ENCODE data around the gene COL4A4. TPM values are rescaled to one million over a fixed set of nuclear protein-coding genes. Genes with fewer than 3 reads are reported as not detected.

Gene COL4A4
- total and polyA plus RNA-seq, 10 donors: 2.0 to 8.4 (median 5.4) TPM

DNA sequence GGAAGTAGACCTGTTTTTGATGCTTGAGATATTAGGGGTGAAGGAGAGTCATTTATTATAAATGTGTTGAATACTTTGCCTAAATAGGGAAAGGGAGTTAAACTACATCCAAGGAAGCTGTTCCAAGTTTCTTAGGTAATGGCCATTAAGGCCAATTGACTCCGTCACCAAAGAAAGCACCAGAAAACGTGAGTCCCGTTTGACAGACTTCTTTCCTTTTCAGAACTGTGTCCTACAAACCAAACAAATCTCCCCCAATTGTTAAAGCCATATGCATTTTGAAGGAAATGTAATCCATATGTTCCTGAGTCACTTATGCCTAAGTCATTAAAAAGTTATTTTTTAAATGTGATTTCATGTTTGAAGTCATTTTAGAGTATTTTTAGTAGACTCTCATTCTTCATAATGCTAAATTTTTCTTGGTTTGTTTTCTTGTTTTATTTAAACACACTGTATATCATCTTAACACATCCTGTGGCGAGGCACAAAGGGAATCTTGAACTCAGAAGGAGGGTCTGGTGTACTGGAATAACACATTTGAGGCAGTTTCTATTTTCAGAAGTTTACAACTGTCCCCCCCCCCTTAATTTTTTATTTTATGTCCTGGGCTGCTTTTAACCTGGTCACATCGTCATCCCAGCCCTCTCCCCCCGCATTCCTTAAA lies 194.5 kb downstream of the COL4A4 start:
- H3K4me3 ChIP-seq: no peak overlapping the region
- H3K4me1 ChIP-seq: peaks cover 0 to 33% (median 16%) of the 10 kb centered on the region in 6 donors
- H3K27ac ChIP-seq: peak overlapping the region in 7 of 8 donors; percentile 39 to 81 (median 69)

DNA sequence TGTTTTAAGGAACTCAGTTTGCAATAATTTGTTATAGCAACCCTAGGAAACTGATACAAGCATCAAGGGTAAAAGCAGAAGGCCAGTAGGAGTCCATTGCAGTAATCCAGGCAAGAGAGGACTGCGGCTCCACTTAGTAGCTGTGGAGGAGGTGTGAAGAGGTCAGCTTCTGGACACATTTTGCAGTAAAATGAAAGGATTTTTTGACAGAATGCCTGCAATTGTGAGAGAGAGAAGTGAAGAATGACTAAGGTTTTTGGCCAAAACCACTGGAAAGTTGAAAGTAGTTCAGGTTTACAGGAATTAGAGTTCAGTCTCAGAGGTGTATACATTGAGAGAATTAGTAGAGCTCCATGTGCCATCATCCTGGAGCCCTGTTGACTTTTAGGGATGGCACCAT lies 198.6 kb downstream of the COL4A4 start:
- WGBS, 5 donors: 95 to 100% (median 97%) methylated on average over 1 of the region's 1 CpG
- no peak for DNase-seq
- Histone ChIP-seq H3K9me3 (no peaks in the 10 kb centered on the region), H3K4me1 (peaks cover 0 to 16% (median 8%) of the 10 kb centered on the region in 6 donors), H3K27ac (no peak overlapping the region), H3K27me3 (replicated peaks in 1 of 7) (no peaks in the 10 kb centered on the region), H3K36me3 (peaks cover 0 to 7% (median 0%) of the 10 kb centered on the region in 6 donors), H3K4me3 (no peak overlapping the region)
- intact Hi-C loops (cut with DNase I; ENCODE audit: low total_unique reads): no loop called here
- TF ChIP-seq POLR2A (IDR thresholded peaks at IDR 0.05): no peak
- TF ChIP-seq, protein P1, sequence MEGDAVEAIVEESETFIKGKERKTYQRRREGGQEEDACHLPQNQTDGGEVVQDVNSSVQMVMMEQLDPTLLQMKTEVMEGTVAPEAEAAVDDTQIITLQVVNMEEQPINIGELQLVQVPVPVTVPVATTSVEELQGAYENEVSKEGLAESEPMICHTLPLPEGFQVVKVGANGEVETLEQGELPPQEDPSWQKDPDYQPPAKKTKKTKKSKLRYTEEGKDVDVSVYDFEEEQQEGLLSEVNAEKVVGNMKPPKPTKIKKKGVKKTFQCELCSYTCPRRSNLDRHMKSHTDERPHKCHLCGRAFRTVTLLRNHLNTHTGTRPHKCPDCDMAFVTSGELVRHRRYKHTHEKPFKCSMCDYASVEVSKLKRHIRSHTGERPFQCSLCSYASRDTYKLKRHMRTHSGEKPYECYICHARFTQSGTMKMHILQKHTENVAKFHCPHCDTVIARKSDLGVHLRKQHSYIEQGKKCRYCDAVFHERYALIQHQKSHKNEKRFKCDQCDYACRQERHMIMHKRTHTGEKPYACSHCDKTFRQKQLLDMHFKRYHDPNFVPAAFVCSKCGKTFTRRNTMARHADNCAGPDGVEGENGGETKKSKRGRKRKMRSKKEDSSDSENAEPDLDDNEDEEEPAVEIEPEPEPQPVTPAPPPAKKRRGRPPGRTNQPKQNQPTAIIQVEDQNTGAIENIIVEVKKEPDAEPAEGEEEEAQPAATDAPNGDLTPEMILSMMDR (IDR thresholded peaks at IDR 0.05 in 8 of 11, conservative IDR thresholded peaks at IDR 0.05 in 3 of 11): no peak
- TF ChIP-seq POLR2AphosphoS5 (IDR thresholded peaks at IDR 0.05): no peak

More for the DNA sequence above, 194.5 kb downstream of the COL4A4 start:
- no peak for DNase-seq
- TF ChIP-seq POLR2A (IDR thresholded peaks at IDR 0.05) (no peak), POLR2AphosphoS5 (IDR thresholded peaks at IDR 0.05) (no peak)
- TF ChIP-seq, protein P1 (IDR thresholded peaks at IDR 0.05 in 8 of 11, conservative IDR thresholded peaks at IDR 0.05 in 3 of 11): no peak
- Histone ChIP-seq H3K36me3 (peaks cover 0 to 20% (median 0%) of the 10 kb centered on the region in 6 donors), H3K9me3 (no peaks in the 10 kb centered on the region), H3K27me3 (replicated peaks in 1 of 7) (no peaks in the 10 kb centered on the region)
- 70 to 84% (median 81%) methylated on average over 6 of the region's 6 CpGs for WGBS, 5 donors
- intact Hi-C loops (cut with DNase I; ENCODE audit: low total_unique reads): no loop called here

DNA sequence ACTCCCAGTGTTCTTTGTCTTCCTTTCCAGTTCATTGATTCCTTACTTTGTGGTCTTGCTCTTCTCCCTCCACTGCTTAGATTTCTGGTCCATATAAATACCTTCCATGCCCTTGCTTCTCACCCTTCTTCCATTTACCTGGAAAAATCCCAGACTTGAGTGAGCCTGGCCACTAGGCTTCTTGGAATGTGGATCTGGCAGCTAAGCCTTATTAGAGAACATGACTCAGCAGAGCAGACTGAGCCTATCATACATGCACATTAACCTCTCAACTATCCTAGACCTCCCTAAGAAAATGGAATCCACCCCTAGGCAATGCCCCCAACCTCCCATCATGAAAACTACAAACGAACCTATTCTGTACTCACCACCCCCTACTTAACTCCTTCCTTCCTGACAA lies 200.5 kb downstream of the COL4A4 start:
- WGBS, 5 donors: 56 to 70% (median 67%) methylated on average over 1 of the region's 1 CpG

More for the DNA sequence above, 200.5 kb downstream of the COL4A4 start:
- Histone ChIP-seq H3K4me1 (no peaks in the 10 kb centered on the region), H3K27ac (no peak overlapping the region), H3K36me3 (peaks cover 0 to 7% (median 0%) of the 10 kb centered on the region in 6 donors), H3K27me3 (replicated peaks in 1 of 7) (no peaks in the 10 kb centered on the region), H3K9me3 (peaks cover 0 to 16% (median 14%) of the 10 kb centered on the region in 8 donors), H3K4me3 (no peak overlapping the region)
- intact Hi-C loops (cut with DNase I; ENCODE audit: low total_unique reads): no loop called here
- TF ChIP-seq, protein P1 (IDR thresholded peaks at IDR 0.05 in 8 of 11, conservative IDR thresholded peaks at IDR 0.05 in 3 of 11): no peak
- TF ChIP-seq POLR2A (IDR thresholded peaks at IDR 0.05): no peak
- TF ChIP-seq POLR2AphosphoS5 (IDR thresholded peaks at IDR 0.05): no peak
- DNase-seq: no peak

Measured in spleen (tissue), 11 donors.